Activated CD4-positive, alpha-beta memory T cell treated with anti-CD3 and anti-CD28 coated beads, Interleukin-2, amount 10 ng/mL, durations not matched to agents 7 days and 5 days (primary cell): ENCODE results near the gene TTC28. TPM values are rescaled to one million over a fixed set of nuclear protein-coding genes. Genes with fewer than 3 reads are reported as not detected.

Source experiments
- CTCF ChIA-PET: fragments of 350-600 bp; sonication (Branson Sonifier 250); formaldehyde crosslinking; loops from one replicate; lab custom pipeline; 2021; ENCODE audit warnings: antibody characterized with exemption, inconsistent platforms; lab: Charles Lee
- POLR2A ChIA-PET: fragments of 350-600 bp; sonication (Branson Sonifier 250); formaldehyde crosslinking; loops from one replicate; lab custom pipeline; 2021; ENCODE audit warnings: antibody characterized with exemption; lab: Charles Lee
- DNase-seq: peaks from one replicate; pipeline ENCODE4 v3.0.0-alpha.2; 2020
- H3K27ac Mint-ChIP-seq: one replicate; pipeline ENCODE4 v1.8.0; 2021; ENCODE audit warnings: mild to moderate bottlenecking, mixed read lengths
- H3K27me3 Mint-ChIP-seq: one replicate; pipeline ENCODE4 v1.8.0; 2021; ENCODE audit warnings: mixed read lengths
- H3K36me3 Mint-ChIP-seq: one replicate; pipeline ENCODE4 v1.8.0; 2021; ENCODE audit warnings: low read depth, mixed read lengths
- H3K4me1 Mint-ChIP-seq: one replicate; pipeline ENCODE4 v1.8.0; 2021; ENCODE audit warnings: mixed read lengths
- H3K4me3 Mint-ChIP-seq: one replicate; pipeline ENCODE4 v1.8.0; 2021; ENCODE audit warnings: mild to moderate bottlenecking, mixed read lengths
- H3K9me3 Mint-ChIP-seq: one replicate; pipeline ENCODE4 v1.8.0; 2021; ENCODE audit warnings: mixed read lengths
- total RNA-seq, 2 experiments: library from RNA; stranded (reverse); gene quantifications; one replicate each; pipeline ENCODE4 v1.2.3, GENCODE V29; 2021

Gene TTC28
- total RNA-seq, 2 experiments from 2014 or later: 0.93 to 1.4 TPM

- DNase-seq: no peak
- Mint-ChIP-seq H3K4me3 (no peak overlapping the region), H3K27me3 (peaks cover 21% of the 10 kb centered on the region), H3K4me1 (no peaks in the 10 kb centered on the region), H3K9me3 (no peaks in the 10 kb centered on the region), H3K27ac (no peak overlapping the region), H3K36me3 (no peaks in the 10 kb centered on the region)
- ChIA-PET POLR2A (no interaction called here), CTCF (no interaction called here)
These were observed 645.4 kb downstream of the TTC28 start for GRCh38 chr22:28034145-28034759.

GRCh38 chr22:28032861-28033260, 646.8 kb downstream of the TTC28 start:
- Mint-ChIP-seq H3K9me3 (no peaks in the 10 kb centered on the region), H3K27me3 (peaks cover 20% of the 10 kb centered on the region), H3K36me3 (no peaks in the 10 kb centered on the region), H3K27ac (no peak overlapping the region), H3K4me1 (no peaks in the 10 kb centered on the region), H3K4me3 (no peak overlapping the region)
- ChIA-PET POLR2A (no interaction called here), CTCF (no interaction called here)
- no peak for DNase-seq

GRCh38 chr22:28031383-28031922, 648.2 kb downstream of the TTC28 start:
- Mint-ChIP-seq H3K27ac (no peak overlapping the region), H3K9me3 (no peaks in the 10 kb centered on the region), H3K36me3 (no peaks in the 10 kb centered on the region), H3K4me3 (no peak overlapping the region), H3K4me1 (no peaks in the 10 kb centered on the region), H3K27me3 (peaks cover 16% of the 10 kb centered on the region)
- CTCF ChIA-PET: no interaction called here
- POLR2A ChIA-PET: no interaction called here
- DNase-seq: no peak

GRCh38 chr22:28030473-28030872, 649.2 kb downstream of the TTC28 start:
- H3K4me1 Mint-ChIP-seq: no peaks in the 10 kb centered on the region
- peaks cover 8% of the 10 kb centered on the region for H3K27me3 Mint-ChIP-seq
- DNase-seq: no peak
- no peaks in the 10 kb centered on the region for H3K36me3 Mint-ChIP-seq
- CTCF ChIA-PET: no interaction called here
- no peaks in the 10 kb centered on the region for H3K9me3 Mint-ChIP-seq
- no peak overlapping the region for H3K4me3 Mint-ChIP-seq
- H3K27ac Mint-ChIP-seq: no peak overlapping the region
- POLR2A ChIA-PET: no interaction called here

GRCh38 chr22:28029956-28030355, 649.7 kb downstream of the TTC28 start:
- Mint-ChIP-seq H3K4me3 (no peak overlapping the region), H3K27ac (no peak overlapping the region), H3K27me3 (peaks cover 5% of the 10 kb centered on the region), H3K4me1 (no peaks in the 10 kb centered on the region), H3K36me3 (no peaks in the 10 kb centered on the region), H3K9me3 (no peaks in the 10 kb centered on the region)
- peak; percentile 8 for DNase-seq
- CTCF ChIA-PET: no interaction called here
- POLR2A ChIA-PET: no interaction called here

DNA sequence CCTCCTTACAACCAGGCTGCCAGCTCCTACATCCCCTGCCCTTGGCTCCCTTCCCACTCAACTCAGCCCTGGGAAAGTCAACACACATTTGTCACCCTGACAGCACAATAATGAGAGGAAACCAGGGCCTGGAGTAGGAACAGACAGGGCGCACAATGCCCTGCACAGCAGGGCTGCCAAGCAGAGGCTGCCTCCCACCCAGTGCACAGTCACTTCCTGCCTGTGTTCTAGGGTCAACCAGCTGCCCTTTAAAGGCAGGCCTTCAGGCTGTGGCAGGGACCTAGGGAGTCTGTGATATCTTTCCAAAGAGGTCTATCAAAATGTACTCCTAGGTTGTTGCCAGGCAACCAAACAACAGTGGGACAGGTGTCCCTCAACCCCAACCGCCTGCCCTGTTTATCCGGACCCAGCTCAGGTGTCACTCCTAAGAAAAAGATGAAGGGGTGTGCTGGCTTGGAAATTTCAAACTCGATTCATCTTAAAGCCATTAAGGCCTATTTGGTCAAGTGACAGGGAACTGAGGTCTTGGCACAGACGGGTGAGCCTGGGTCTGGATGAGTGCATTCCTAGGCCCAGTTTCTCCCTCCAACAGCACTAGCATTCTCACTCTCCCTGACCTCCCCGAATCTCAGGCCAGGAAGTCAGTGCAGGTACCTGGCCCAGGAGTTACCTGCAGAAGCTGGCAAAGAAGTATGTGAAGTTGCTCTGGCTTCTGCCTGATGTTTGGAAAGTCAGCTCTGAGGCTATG, 650.3 kb downstream of the TTC28 start:
- no peaks in the 10 kb centered on the region for H3K4me1 Mint-ChIP-seq
- H3K27ac Mint-ChIP-seq: no peak overlapping the region

GRCh38 chr22:28027453-28028448, 651.9 kb downstream of the TTC28 start:
- ChIA-PET CTCF (no interaction called here), POLR2A (no interaction called here)
- no peak overlapping the region for H3K4me3 Mint-ChIP-seq
- no peaks in the 10 kb centered on the region for H3K9me3 Mint-ChIP-seq
- H3K27me3 Mint-ChIP-seq: no peaks in the 10 kb centered on the region
- H3K27ac Mint-ChIP-seq: no peak overlapping the region
- H3K4me1 Mint-ChIP-seq: no peaks in the 10 kb centered on the region
- H3K36me3 Mint-ChIP-seq: no peaks in the 10 kb centered on the region
- DNase-seq: peak; percentile 8

More for the DNA sequence above, 650.3 kb downstream of the TTC28 start:
- H3K36me3 Mint-ChIP-seq: no peaks in the 10 kb centered on the region
- CTCF ChIA-PET: no interaction called here
- no peaks in the 10 kb centered on the region for H3K9me3 Mint-ChIP-seq
- POLR2A ChIA-PET: no interaction called here
- peak; percentile 8 for DNase-seq
- no peak overlapping the region for H3K4me3 Mint-ChIP-seq
- peaks cover 2% of the 10 kb centered on the region for H3K27me3 Mint-ChIP-seq

DNA sequence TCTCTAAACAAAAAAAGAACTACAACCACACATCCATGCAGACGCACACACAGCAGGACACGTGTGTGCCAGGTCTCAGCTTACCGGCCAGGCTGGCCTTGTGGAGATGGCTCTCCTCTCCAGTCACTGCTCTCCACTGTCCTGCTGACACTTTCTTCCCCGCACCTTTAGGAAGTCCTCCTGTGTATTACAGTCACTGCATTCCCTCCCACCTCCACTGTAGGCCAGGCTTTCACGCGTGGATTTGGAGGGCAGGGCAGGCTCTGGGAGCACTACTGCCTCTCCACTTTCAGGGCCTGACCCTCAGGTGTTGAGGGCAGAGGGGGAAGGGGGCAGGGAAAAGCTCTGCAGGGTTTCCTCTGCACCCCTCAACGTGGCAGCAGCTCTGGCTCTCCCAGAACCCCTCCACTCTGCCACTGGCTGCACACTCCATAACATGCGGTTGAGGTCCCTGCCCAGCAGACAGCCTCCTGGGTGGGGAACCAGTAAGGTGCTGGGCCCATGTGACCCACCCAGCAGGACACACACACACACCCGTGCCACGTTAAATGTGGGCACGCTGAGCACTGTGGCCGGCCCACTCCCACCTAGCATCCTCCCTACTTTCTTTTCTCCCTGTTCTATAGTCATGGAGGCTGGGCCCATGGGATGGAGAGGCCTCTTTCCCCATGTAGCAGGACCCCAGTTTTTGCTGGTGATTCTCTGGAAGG, 653.6 kb downstream of the TTC28 start:
- DNase-seq: peak; percentile 12
- ChIA-PET POLR2A (no interaction called here), CTCF (no interaction called here)
- no peaks in the 10 kb centered on the region for H3K36me3 Mint-ChIP-seq
- H3K27me3 Mint-ChIP-seq: no peaks in the 10 kb centered on the region
- no peak overlapping the region for H3K27ac Mint-ChIP-seq
- H3K4me1 Mint-ChIP-seq: no peaks in the 10 kb centered on the region
- H3K4me3 Mint-ChIP-seq: no peak overlapping the region
- no peaks in the 10 kb centered on the region for H3K9me3 Mint-ChIP-seq

DNA sequence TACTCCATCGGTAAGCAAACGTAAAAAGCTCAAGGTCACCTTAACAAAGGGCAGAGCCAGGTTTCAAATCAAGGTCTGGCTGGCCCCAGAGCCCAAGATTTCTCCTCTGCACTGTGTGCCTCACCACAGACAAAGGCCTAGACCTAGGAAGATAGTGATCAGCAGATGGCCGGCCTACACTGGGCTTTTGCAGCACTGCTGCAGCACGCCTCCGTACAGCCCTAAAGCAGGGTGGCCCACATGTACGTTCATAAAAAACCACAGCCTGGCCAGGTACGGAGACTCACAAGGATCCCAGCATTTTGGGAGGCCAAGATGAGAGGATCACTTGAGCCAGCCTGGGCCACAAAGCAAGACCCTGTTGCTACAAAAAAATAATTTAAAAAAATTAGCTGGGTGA, 654.3 kb downstream of the TTC28 start:
- H3K4me3 Mint-ChIP-seq: no peak overlapping the region
- POLR2A ChIA-PET: no interaction called here
- H3K36me3 Mint-ChIP-seq: no peaks in the 10 kb centered on the region
- H3K27me3 Mint-ChIP-seq: no peaks in the 10 kb centered on the region
- CTCF ChIA-PET: no interaction called here
- no peaks in the 10 kb centered on the region for H3K9me3 Mint-ChIP-seq
- H3K27ac Mint-ChIP-seq: no peak overlapping the region
- H3K4me1 Mint-ChIP-seq: no peaks in the 10 kb centered on the region
- DNase-seq: peak; percentile 10

GRCh38 chr22:28024422-28024888, 655.2 kb downstream of the TTC28 start:
- POLR2A ChIA-PET: no interaction called here
- CTCF ChIA-PET: no interaction called here
- DNase-seq: peak; percentile 9

GRCh38 chr22:28023774-28024173, 655.9 kb downstream of the TTC28 start:
- peak; percentile 10 for DNase-seq
- POLR2A ChIA-PET: no interaction called here
- no peaks in the 10 kb centered on the region for H3K27me3 Mint-ChIP-seq
- CTCF ChIA-PET: no interaction called here
- H3K4me3 Mint-ChIP-seq: no peak overlapping the region
- no peak overlapping the region for H3K27ac Mint-ChIP-seq
- peaks cover 8% of the 10 kb centered on the region for H3K4me1 Mint-ChIP-seq
- no peaks in the 10 kb centered on the region for H3K9me3 Mint-ChIP-seq
- no peaks in the 10 kb centered on the region for H3K36me3 Mint-ChIP-seq

More at GRCh38 chr22:28024422-28024888, 655.2 kb downstream of the TTC28 start:
- Mint-ChIP-seq H3K27me3 (no peaks in the 10 kb centered on the region), H3K27ac (no peak overlapping the region), H3K4me1 (peaks cover 1% of the 10 kb centered on the region), H3K4me3 (no peak overlapping the region), H3K9me3 (no peaks in the 10 kb centered on the region), H3K36me3 (no peaks in the 10 kb centered on the region)

DNA sequence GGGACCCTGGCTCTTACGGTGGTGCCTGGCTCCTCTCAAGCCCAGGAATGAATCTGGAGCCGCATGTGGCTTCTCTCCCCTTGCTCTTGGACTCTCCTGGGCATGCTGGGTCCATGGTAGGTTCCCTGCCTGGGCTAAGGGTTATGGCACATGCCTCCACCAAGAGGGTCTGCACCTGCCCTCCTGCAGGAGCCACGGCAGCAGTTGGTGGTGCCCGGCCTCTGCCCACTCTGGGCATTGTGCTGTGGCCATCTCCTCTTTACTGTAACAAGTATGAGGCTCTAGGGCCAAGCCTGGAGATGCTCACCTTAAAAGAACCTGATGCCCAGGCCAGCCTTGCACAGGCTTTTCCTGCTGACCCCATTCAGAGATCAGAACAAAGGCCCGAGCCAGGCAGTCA, 656.6 kb downstream of the TTC28 start:
- peaks cover 9% of the 10 kb centered on the region for H3K4me1 Mint-ChIP-seq
- H3K27ac Mint-ChIP-seq: no peak overlapping the region
- no peaks in the 10 kb centered on the region for H3K36me3 Mint-ChIP-seq
- no peak overlapping the region for H3K4me3 Mint-ChIP-seq
- DNase-seq: no peak
- ChIA-PET CTCF (interaction anchor here (1.0 kb wide), 1 partner anchor 413 kb away, joined by 3 read pairs; no protein-coding TSS in a partner anchor), POLR2A (no interaction called here)
- H3K9me3 Mint-ChIP-seq: no peaks in the 10 kb centered on the region
- H3K27me3 Mint-ChIP-seq: no peaks in the 10 kb centered on the region
